K562 (cell line): Measurements from ENCODE around the gene LMOD1. TPM values are rescaled to one million over a fixed set of nuclear protein-coding genes. Genes with fewer than 3 reads are reported as not detected.

Experiments used
- CHD4 ChIP-seq: fragments of 200-600 bp; sonication (generic); IDR thresholded peaks from 3 replicates; pipeline ENCODE4 v1.6.1; 2012; ENCODE audit warnings: low read depth, mild to moderate bottlenecking, mixed read lengths, low read length, inconsistent platforms; ENCODE audit not compliant: insufficient read depth, insufficient replicate concordance, poor library complexity, severe bottlenecking
- DPF2 ChIP-seq: fragments of 450-650 bp; IDR thresholded peaks from 2 replicates; pipeline ENCODE4 v1.6.1; 2016
- HDAC2 ChIP-seq: fragments of 450-650 bp; IDR thresholded peaks from 2 replicates; pipeline ENCODE4 v1.6.1; 2016; ENCODE audit warnings: mild to moderate bottlenecking
- HDGF ChIP-seq: fragments of 450-650 bp; IDR thresholded peaks from 2 replicates; pipeline ENCODE4 v1.6.1; 2016
- KDM5B ChIP-seq: fragments of 200-600 bp; sonication (generic); IDR thresholded peaks from 2 replicates; pipeline ENCODE4 v1.6.1; 2012; ENCODE audit warnings: low read depth, mild to moderate bottlenecking, moderate library complexity, low read length, control low read depth, inconsistent platforms; ENCODE audit not compliant: insufficient replicate concordance
- NCOA1 ChIP-seq: fragments of 450-650 bp; IDR thresholded peaks from 2 replicates; pipeline ENCODE4 v1.6.1; 2016; ENCODE audit warnings: low read depth
- NFE2 ChIP-seq: IDR thresholded peaks from 2 replicates; pipeline ENCODE4 v1.6.1; 2014; ENCODE audit warnings: antibody characterized with exemption, low read depth
- PHB2 ChIP-seq: fragments of 450-650 bp; IDR thresholded peaks from 2 replicates; pipeline ENCODE4 v1.6.1; 2017; ENCODE audit warnings: low read depth
- ZBED1 ChIP-seq: IDR thresholded peaks from 2 replicates; pipeline ENCODE4 v1.6.1; 2014
- polyA plus RNA-seq, 8 experiments: library from polyadenylated mRNA; depleted of rRNA in 4 of 8; stranded (reverse) in 5 of 8; unstranded in 3 of 8; fragments of >200 nt; fragmentation: Nextera tagmentation in 2 of 8; fragmentation: Illumina TruSeq in 1 of 8; extraction: Ambion mirVana in 2 of 8; extraction: Trizol in 1 of 8; gene quantifications; 2 replicates each; pipeline versions ENCODE4 v1.2.1 to v1.2.3, GENCODE V29; 2011 to 2014; ENCODE audit warnings: inconsistent platforms in 1 of 8, missing spikeins in 1 of 8
- total RNA-seq, 7 experiments: library from RNA; depleted of rRNA in 6 of 7; stranded (reverse); fragments of >200 nt in 6 of 7; fragmentation: Illumina TruSeq in 2 of 7; extraction: Trizol in 2 of 7; gene quantifications; 2 replicates each; pipeline versions ENCODE4 v1.2.1 to v1.2.3, GENCODE V29; 2011 to 2021; ENCODE audit warnings: low replicate concordance in 1 of 7
- TF ChIP-seq, protein P1 (sequence below), 2 experiments: fragments of 450-650 bp; conservative IDR thresholded peaks; 2 replicates each; pipeline ENCODE4 v1.6.1; 2017; ENCODE audit warnings: mild to moderate bottlenecking in 2 of 2, moderate library complexity in 2 of 2

The LMOD1 gene
- total and polyA plus RNA-seq, 9 of the 15 experiments (the other 6 are each of a cell fraction or from before 2014, with no cell fraction given) = 0.03 to 0.54 (median 0.38) TPM; not detected in 1

DNA sequence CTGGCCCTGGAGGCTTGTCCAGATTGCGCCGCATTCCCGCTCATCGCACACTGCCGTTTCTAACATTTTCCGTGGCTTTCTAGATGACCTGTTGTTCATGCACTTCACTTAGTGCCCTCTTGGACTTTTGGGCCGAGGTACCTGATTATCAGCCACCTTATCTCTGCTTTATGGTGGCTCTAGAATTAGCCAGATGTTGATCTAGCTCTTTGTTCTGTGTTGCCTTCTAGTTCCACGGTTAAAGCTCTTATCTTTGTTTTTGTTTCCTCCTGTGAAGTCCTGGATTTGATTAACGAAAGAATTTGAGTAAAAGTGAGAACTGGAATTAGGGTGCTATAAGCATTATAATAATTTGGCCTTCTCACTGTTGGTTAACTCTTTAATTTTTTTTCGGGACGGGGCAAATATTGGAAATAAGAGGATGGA is 37.0 kb upstream of the LMOD1 start (continued):
- no peak for TF ChIP-seq PHB2
- TF ChIP-seq NFE2 = 0 out of 2 replicates have a peak, but pooled peaks have one; percentile 0
- 0 out of 2 replicates have a peak, but pooled peaks have one; percentile 8 for TF ChIP-seq ZBED1
- TF ChIP-seq KDM5B = no peak
- TF ChIP-seq NCOA1 = no peak
- TF ChIP-seq HDGF = peak; percentile 90; the same call in 1 of the 2 replicates
- no peak for TF ChIP-seq CHD4
- peak; percentile 79; the same call in 1 of the 2 replicates for TF ChIP-seq DPF2
- peak; percentile 91; the same call in 1 of the 2 replicates for TF ChIP-seq HDAC2
- TF ChIP-seq, protein P1, sequence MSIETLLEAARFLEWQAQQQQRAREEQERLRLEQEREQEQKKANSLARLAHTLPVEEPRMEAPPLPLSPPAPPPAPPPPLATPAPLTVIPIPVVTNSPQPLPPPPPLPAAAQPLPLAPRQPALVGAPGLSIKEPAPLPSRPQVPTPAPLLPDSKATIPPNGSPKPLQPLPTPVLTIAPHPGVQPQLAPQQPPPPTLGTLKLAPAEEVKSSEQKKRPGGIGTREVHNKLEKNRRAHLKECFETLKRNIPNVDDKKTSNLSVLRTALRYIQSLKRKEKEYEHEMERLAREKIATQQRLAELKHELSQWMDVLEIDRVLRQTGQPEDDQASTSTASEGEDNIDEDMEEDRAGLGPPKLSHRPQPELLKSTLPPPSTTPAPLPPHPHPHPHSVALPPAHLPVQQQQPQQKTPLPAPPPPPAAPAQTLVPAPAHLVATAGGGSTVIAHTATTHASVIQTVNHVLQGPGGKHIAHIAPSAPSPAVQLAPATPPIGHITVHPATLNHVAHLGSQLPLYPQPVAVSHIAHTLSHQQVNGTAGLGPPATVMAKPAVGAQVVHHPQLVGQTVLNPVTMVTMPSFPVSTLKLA (conservative IDR thresholded peaks at IDR 0.05) = peak; percentile 0 to 24; a peak in 1 of 4 replicates
